Endothelial cell (in vitro differentiated cells): ENCODE measurements around the gene FDPS. TPM values are rescaled to one million over a fixed set of nuclear protein-coding genes. Genes with fewer than 3 reads are reported as not detected.

Source experiments
- DNase-seq: peaks from one replicate; pipeline ENCODE4 v3.0.0; 2021; ENCODE audit warnings: low spot score
- H3K27ac Mint-ChIP-seq: one replicate; pipeline ENCODE4 v1.8.0; 2021; ENCODE audit warnings: mixed read lengths, inconsistent platforms; ENCODE audit not compliant: unreplicated experiment
- H3K27me3 Mint-ChIP-seq: one replicate; pipeline ENCODE4 v1.8.0; 2021; ENCODE audit warnings: mild to moderate bottlenecking, moderate library complexity, mixed read lengths, inconsistent platforms; ENCODE audit not compliant: unreplicated experiment
- H3K36me3 Mint-ChIP-seq: one replicate; pipeline ENCODE4 v1.8.0; 2021; ENCODE audit warnings: mild to moderate bottlenecking, low read depth, mixed read lengths, inconsistent platforms; ENCODE audit not compliant: unreplicated experiment
- H3K4me1 Mint-ChIP-seq: one replicate; pipeline ENCODE4 v1.8.0; 2021; ENCODE audit warnings: mild to moderate bottlenecking, mixed read lengths, inconsistent platforms; ENCODE audit not compliant: unreplicated experiment
- H3K4me3 Mint-ChIP-seq: one replicate; pipeline ENCODE4 v1.8.0; 2021; ENCODE audit warnings: mild to moderate bottlenecking, mixed read lengths, inconsistent platforms; ENCODE audit not compliant: unreplicated experiment
- H3K9me3 Mint-ChIP-seq: one replicate; pipeline ENCODE4 v1.8.0; 2021; ENCODE audit warnings: mixed read lengths, inconsistent platforms; ENCODE audit not compliant: unreplicated experiment
- CTCF ChIP-seq: fragments of 200-600 bp; sonication (generic); IDR thresholded peaks from one replicate; pipeline ENCODE4 v1.5.0; 2021; ENCODE audit warnings: antibody characterized with exemption; ENCODE audit not compliant: unreplicated experiment
- total RNA-seq: library from RNA; stranded (reverse); fragmentation: NEBNext Ultra II Directional; extraction: Animal tissue kit (Norgen Biotek cat#: 25700); gene quantifications from one replicate; pipeline ENCODE4 v1.2.1, GENCODE V29; 2021; ENCODE audit not compliant: unreplicated experiment

Gene FDPS
- total RNA-seq, 1 donor from 2014 or later, result 540 TPM

GRCh38 chr1:155293086-155293749 is 15.4 kb upstream of the FDPS start:
- H3K4me3 Mint-ChIP-seq, result no peak overlapping the region

DNA sequence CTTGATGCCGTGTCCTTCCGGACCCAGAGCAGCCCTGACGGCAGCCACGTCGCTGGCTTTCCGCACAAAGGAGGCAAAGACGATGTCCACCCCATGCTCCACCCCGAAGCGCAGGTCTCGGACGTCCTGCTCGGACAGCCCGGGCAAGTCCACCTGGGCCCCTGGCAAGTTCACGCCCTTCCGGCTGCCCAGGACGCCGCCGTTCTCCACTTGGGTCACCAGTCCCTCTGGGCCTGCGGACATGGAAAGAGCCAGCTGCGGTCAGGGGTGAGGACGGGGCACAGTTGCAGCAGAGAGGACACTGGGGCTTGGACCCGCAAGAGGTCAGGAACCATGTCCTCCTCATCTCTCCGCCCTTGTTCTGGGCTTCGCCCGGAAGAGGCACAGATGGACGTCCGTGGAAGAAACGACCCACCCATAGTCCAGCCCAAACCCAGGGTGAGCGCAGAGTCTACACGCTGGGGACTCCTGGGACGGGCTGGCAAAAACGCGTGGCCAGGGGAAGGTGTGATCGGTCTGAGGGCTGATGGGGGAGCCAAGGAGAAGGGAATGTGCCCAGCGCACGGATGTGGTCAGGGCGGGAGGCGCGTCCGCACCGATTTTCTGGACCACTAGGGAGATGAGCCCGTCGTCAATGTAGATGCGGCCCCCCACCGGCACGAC is 14.0 kb upstream of the FDPS start:
- Mint-ChIP-seq H3K27ac (peak overlapping the region; percentile 31), H3K4me1 (peaks cover 4% of the 10 kb centered on the region), H3K36me3 (no peaks in the 10 kb centered on the region), H3K9me3 (no peaks in the 10 kb centered on the region), H3K27me3 (peaks cover 18% of the 10 kb centered on the region), H3K4me3 (peak overlapping the region; percentile 87)
- no peak for TF ChIP-seq CTCF
- no peak for DNase-seq

More at GRCh38 chr1:155293086-155293749, 15.4 kb upstream of the FDPS start:
- Mint-ChIP-seq H3K27ac (no peak overlapping the region), H3K9me3 (no peaks in the 10 kb centered on the region), H3K27me3 (peaks cover 19% of the 10 kb centered on the region), H3K4me1 (peaks cover 4% of the 10 kb centered on the region), H3K36me3 (peaks cover 9% of the 10 kb centered on the region)
- no peak for TF ChIP-seq CTCF
- DNase-seq, result no peak

DNA sequence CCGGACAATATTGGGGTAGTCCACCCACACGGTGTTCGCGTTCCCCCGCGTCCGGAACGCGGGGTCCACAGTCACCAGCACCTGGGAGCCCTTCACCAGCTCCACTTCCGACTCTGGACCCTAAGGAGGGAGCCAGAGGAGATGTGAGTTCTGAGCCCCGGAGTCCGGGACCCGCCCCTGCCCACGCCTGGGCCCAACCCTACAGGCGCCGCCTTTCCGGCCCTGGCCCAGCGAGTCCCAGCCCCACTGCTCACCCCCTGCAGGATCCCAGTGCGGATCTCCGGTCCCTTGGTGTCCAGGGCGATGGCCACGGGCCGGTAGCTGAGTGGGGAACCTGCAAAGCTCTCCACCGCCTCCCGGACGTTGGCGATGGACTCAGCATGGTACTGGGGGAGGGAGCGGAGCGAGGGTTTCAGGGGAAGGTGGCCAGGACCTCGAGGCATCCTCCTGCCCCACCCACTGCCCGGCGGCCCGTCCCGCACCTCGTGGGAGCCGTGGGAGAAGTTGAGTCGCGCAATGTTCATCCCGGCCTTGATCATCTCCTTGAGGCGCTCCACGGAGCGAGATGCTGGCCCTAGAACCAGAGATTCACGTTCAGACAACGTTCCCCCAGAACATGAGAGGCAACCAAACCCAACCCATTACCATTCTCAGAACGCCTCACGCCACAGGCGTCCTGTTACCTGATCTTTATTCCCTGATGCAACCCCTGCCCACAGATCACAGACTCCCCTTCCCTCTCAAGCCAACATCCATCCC is 13.3 kb upstream of the FDPS start:
- TF ChIP-seq CTCF, result no peak
- H3K36me3 Mint-ChIP-seq, result no peaks in the 10 kb centered on the region
- peaks cover 17% of the 10 kb centered on the region for H3K27me3 Mint-ChIP-seq
- H3K9me3 Mint-ChIP-seq, result no peaks in the 10 kb centered on the region
- peaks cover 4% of the 10 kb centered on the region for H3K4me1 Mint-ChIP-seq
- no peak overlapping the region for H3K27ac Mint-ChIP-seq
- no peak for DNase-seq
- H3K4me3 Mint-ChIP-seq, result peak overlapping the region; percentile 87

DNA sequence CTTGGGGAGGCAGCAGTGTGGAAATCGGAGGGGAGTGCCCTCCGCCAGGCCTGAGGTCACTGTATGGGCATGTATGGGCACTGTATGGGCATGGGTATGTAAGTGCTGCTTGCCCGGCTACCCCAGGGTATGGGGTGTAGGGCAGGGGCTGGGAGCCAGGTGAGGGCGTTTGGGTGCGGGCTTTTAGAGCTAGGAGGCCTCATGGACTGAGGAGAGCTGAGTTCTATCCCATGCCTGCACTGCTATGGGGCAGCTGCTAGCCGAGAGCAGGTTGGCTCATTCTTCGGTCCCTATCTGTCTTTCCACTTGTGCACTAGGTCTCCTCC is 12.8 kb upstream of the FDPS start:
- H3K4me3 Mint-ChIP-seq, result peak overlapping the region; percentile 25
- no peak for DNase-seq
- peaks cover 4% of the 10 kb centered on the region for H3K4me1 Mint-ChIP-seq
- H3K27ac Mint-ChIP-seq, result no peak overlapping the region
- no peak for TF ChIP-seq CTCF
- H3K9me3 Mint-ChIP-seq, result no peaks in the 10 kb centered on the region
- no peaks in the 10 kb centered on the region for H3K36me3 Mint-ChIP-seq
- H3K27me3 Mint-ChIP-seq, result peaks cover 17% of the 10 kb centered on the region

DNA sequence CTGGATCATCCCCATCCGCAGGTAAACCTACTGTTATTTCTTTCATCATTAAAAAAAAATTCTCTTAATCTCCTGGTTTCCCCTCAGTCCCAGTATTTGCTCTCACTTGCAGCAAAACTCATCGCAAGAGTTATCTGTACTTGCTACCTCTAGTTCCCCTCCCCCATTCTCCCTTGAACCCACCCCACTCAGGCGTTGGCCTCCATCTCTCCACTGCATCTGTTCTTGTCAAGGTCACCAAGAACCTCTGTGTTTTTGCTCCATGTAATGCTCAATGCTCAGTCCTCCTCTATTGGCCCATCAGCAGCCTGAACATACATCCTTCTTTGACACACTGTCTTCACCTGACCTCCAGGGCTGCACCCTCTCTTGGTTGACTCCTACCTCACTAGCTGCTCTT is 12.0 kb upstream of the FDPS start:
- Mint-ChIP-seq H3K4me3 (peak overlapping the region; percentile 43), H3K27me3 (peaks cover 15% of the 10 kb centered on the region), H3K9me3 (no peaks in the 10 kb centered on the region), H3K4me1 (peaks cover 10% of the 10 kb centered on the region), H3K27ac (no peak overlapping the region), H3K36me3 (peaks cover 4% of the 10 kb centered on the region)
- DNase-seq, result no peak
- no peak for TF ChIP-seq CTCF
